Esophagus squamous epithelium (tissue), 4 donors: ENCODE measurements around the gene LGALS1.

Source experiments
- POLR2A ChIP-seq, 4 donors: fragments of 450-650 bp; IDR thresholded peaks; one replicate each; pipeline ENCODE4 v1.6.1; 2017; ENCODE audit warnings: antibody characterized with exemption in 4 of 4, mild to moderate bottlenecking in 4 of 4, moderate library complexity in 3 of 4
- TF ChIP-seq, protein P1 (sequence below), 6 experiments: fragments of 450-650 bp in 4 of 6; fragments of 200-600 bp in 2 of 6; sonication (generic) in 2 of 6; IDR thresholded peaks; one replicate each; pipeline ENCODE4 v1.5.1; 2016 to 2019; ENCODE audit warnings: antibody characterized with exemption in 6 of 6, mild to moderate bottlenecking in 4 of 6, moderate library complexity in 4 of 6

DNA sequence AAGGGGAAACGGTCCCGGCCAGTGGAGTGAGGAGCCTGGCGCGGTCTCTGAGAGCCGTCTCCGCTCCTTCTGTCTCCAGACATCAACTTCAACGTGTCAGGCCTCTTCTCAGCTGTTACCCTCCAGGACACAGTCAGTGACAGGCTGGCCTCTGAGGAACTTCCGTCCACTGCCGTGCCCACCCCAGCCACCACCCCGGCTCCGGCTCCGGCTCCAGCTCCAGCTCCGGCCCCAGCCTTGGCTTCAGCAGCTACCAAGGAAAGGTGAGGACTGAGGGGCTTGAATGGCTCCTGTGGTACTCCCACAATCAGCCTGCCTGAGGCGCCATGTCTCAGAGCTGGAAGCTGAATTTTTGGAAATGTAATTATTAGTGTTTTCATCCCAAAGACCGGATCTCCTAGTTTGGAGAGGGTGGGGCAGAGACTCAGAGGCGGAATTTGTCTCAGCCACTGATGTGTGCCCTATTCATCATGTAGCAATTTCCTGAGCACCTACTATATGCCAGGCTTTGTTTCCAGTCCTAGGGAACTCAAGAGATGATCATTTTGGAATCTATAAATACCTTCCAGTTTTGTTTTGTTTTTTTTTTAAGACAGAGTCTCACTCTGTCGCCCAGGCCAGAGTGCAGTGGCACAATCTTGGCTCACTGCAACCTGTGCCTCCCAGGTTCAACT lies 24.8 kb upstream of the LGALS1 start:
- TF ChIP-seq, protein P1, sequence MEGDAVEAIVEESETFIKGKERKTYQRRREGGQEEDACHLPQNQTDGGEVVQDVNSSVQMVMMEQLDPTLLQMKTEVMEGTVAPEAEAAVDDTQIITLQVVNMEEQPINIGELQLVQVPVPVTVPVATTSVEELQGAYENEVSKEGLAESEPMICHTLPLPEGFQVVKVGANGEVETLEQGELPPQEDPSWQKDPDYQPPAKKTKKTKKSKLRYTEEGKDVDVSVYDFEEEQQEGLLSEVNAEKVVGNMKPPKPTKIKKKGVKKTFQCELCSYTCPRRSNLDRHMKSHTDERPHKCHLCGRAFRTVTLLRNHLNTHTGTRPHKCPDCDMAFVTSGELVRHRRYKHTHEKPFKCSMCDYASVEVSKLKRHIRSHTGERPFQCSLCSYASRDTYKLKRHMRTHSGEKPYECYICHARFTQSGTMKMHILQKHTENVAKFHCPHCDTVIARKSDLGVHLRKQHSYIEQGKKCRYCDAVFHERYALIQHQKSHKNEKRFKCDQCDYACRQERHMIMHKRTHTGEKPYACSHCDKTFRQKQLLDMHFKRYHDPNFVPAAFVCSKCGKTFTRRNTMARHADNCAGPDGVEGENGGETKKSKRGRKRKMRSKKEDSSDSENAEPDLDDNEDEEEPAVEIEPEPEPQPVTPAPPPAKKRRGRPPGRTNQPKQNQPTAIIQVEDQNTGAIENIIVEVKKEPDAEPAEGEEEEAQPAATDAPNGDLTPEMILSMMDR (IDR thresholded peaks at IDR 0.05) = no peak
- no peak for TF ChIP-seq POLR2A (IDR thresholded peaks at IDR 0.05)
